Vagina (tissue), 2 donors: ENCODE data around the gene SLC22A5. TPM values are rescaled to one million over a fixed set of nuclear protein-coding genes. Genes with fewer than 3 reads are reported as not detected.
"Not testable (repeated sequence)": the region's sequence is repeated elsewhere in the genome, so short reads cannot be mapped to it uniquely, and the experiment has no call there.

Source experiments
- DNase-seq, 2 donors: peaks; one replicate each; pipeline ENCODE4 v3.0.0-alpha.2; 2017; ENCODE audit errors: extremely low spot score in 2 of 2
- H3K27ac ChIP-seq: fragments of 200-600 bp; sonication (generic); one replicate; pipeline ENCODE4 v1.5.1; 2019
- H3K27me3 ChIP-seq: fragments of 200-600 bp; sonication (generic); one replicate; pipeline ENCODE4 v1.5.1; 2019
- H3K36me3 ChIP-seq, 2 donors: fragments of 200-600 bp; sonication (generic); one replicate each; pipeline ENCODE4 v1.5.1; 2017 to 2019
- H3K4me1 ChIP-seq: fragments of 200-600 bp; sonication (generic); one replicate; pipeline ENCODE4 v1.5.1; 2019
- H3K4me3 ChIP-seq, 2 donors: fragments of 200-600 bp; sonication (generic); 1 replicate in 1 of 2; 2 replicates in 1 of 2; pipeline ENCODE4 v1.5.1; 2016 to 2019
- H3K9me3 ChIP-seq: fragments of 200-600 bp; sonication (generic); one replicate; pipeline ENCODE4 v1.5.1; 2019
- CTCF ChIP-seq, 3 experiments: fragments of 450-650 bp in 2 of 3; fragments of 200-600 bp in 1 of 3; sonication (generic) in 1 of 3; IDR thresholded peaks; one replicate each; pipeline ENCODE4 v1.5.1; 2017 to 2019; ENCODE audit warnings: antibody characterized with exemption in 3 of 3, mild to moderate bottlenecking in 2 of 3, moderate library complexity in 2 of 3
- POLR2A ChIP-seq, 2 donors: fragments of 450-650 bp; IDR thresholded peaks; one replicate each; pipeline ENCODE4 v1.6.1; 2017; ENCODE audit warnings: antibody characterized with exemption in 2 of 2, mild to moderate bottlenecking in 2 of 2, moderate library complexity in 2 of 2
- POLR2AphosphoS5 ChIP-seq, 2 donors: sonication (generic); formaldehyde crosslinking; IDR thresholded peaks; one replicate each; pipeline ENCODE4 v1.9.0; 2017; ENCODE audit warnings: antibody characterized with exemption in 2 of 2, mild to moderate bottlenecking in 2 of 2, low read depth in 1 of 2; ENCODE audit not compliant: insufficient read depth in 1 of 2
- intact Hi-C: fragments of 100-400 bp; cut with DNase I; formaldehyde crosslinking; loops from one replicate; pipeline ENCODE4 v1.15.1; 2023
- total RNA-seq: library from RNA; depleted of rRNA; stranded (reverse); fragments of >200 nt; gene quantifications from one replicate; pipeline ENCODE4 v1.2.3, GENCODE V29; 2016

Gene SLC22A5
- total RNA-seq, 1 donor from 2014 or later, result 15.2 TPM

GRCh38 chr5:132434416-132435286 lies 65.1 kb downstream of the SLC22A5 start:
- Histone ChIP-seq H3K9me3 (no peaks in the 10 kb centered on the region), H3K36me3 (no peaks in the 10 kb centered on the region), H3K27ac (no peak overlapping the region), H3K4me3 (no peak overlapping the region), H3K4me1 (peaks cover 80% of the 10 kb centered on the region), H3K27me3 (no peaks in the 10 kb centered on the region)
- DNase-seq, result no peak
- TF ChIP-seq POLR2AphosphoS5 (IDR thresholded peaks at IDR 0.05; ENCODE audit: insufficient read depth in 1 of 2, low read depth in 1 of 2) (no peak), POLR2A (IDR thresholded peaks at IDR 0.05) (no peak), CTCF (IDR thresholded peaks at IDR 0.05) (no peak)
- intact Hi-C loops, result no loop called here

GRCh38 chr5:132435447-132435846 lies 65.9 kb downstream of the SLC22A5 start:
- intact Hi-C loops, result no loop called here
- no peak for TF ChIP-seq POLR2A (IDR thresholded peaks at IDR 0.05)
- TF ChIP-seq CTCF (IDR thresholded peaks at IDR 0.05), result no peak
- TF ChIP-seq POLR2AphosphoS5 (IDR thresholded peaks at IDR 0.05; ENCODE audit: insufficient read depth in 1 of 2, low read depth in 1 of 2), result no peak
- H3K27ac ChIP-seq, result no peak overlapping the region
- no peaks in the 10 kb centered on the region for H3K9me3 ChIP-seq
- H3K27me3 ChIP-seq, result no peaks in the 10 kb centered on the region
- peak in 1 of 2 donors; percentile 52 for DNase-seq
- H3K4me1 ChIP-seq, result peaks cover 88% of the 10 kb centered on the region
- no peak overlapping the region for H3K4me3 ChIP-seq
- H3K36me3 ChIP-seq, result no peaks in the 10 kb centered on the region

- Histone ChIP-seq H3K27me3 (no peaks in the 10 kb centered on the region), H3K36me3 (no peaks in the 10 kb centered on the region), H3K9me3 (no peaks in the 10 kb centered on the region), H3K4me3 (no peak overlapping the region), H3K27ac (peak overlapping the region; percentile 84), H3K4me1 (peaks cover 90% of the 10 kb centered on the region)
- DNase-seq, result no peak
- intact Hi-C loops, result no loop called here
- TF ChIP-seq POLR2A (IDR thresholded peaks at IDR 0.05) (no peak), POLR2AphosphoS5 (IDR thresholded peaks at IDR 0.05; ENCODE audit: insufficient read depth in 1 of 2, low read depth in 1 of 2) (no peak), CTCF (IDR thresholded peaks at IDR 0.05) (no peak)
Observed at GRCh38 chr5:132435886-132436285, 66.4 kb downstream of the SLC22A5 start.

- peaks cover 80% of the 10 kb centered on the region for H3K4me1 ChIP-seq
- H3K27me3 ChIP-seq, result no peaks in the 10 kb centered on the region
- no peak for TF ChIP-seq POLR2AphosphoS5 (IDR thresholded peaks at IDR 0.05; ENCODE audit: insufficient read depth in 1 of 2, low read depth in 1 of 2)
- no peak for TF ChIP-seq POLR2A (IDR thresholded peaks at IDR 0.05)
- H3K4me3 ChIP-seq, result no peak overlapping the region
- H3K27ac ChIP-seq, result peak overlapping the region; percentile 84
- no peaks in the 10 kb centered on the region for H3K9me3 ChIP-seq
- intact Hi-C loops, result no loop called here
- H3K36me3 ChIP-seq, result no peaks in the 10 kb centered on the region
- peak in 1 of 2 donors; percentile 70 for DNase-seq
Observed at GRCh38 chr5:132436936-132437335, 67.4 kb downstream of the SLC22A5 start.

GRCh38 chr5:132437604-132438266 lies 68.2 kb downstream of the SLC22A5 start:
- H3K9me3 ChIP-seq, result no peaks in the 10 kb centered on the region
- peak overlapping the region; percentile 84 for H3K27ac ChIP-seq

GRCh38 chr5:132438267-132438645 lies 68.7 kb downstream of the SLC22A5 start:
- H3K36me3 ChIP-seq, DNase-seq, H3K4me3 ChIP-seq, H3K9me3 ChIP-seq, intact Hi-C loops, H3K27me3 ChIP-seq: not testable (repeated sequence)
- peaks cover 67% of the 10 kb centered on the region for H3K4me1 ChIP-seq
- peak overlapping the region; percentile 84 for H3K27ac ChIP-seq

More at GRCh38 chr5:132437604-132438266, 68.2 kb downstream of the SLC22A5 start:
- TF ChIP-seq CTCF (IDR thresholded peaks at IDR 0.05) (no peak), POLR2A (IDR thresholded peaks at IDR 0.05) (no peak), POLR2AphosphoS5 (IDR thresholded peaks at IDR 0.05; ENCODE audit: insufficient read depth in 1 of 2, low read depth in 1 of 2) (peak; percentile 27 to 55)
- peak in 1 of 2 donors; percentile 96 for DNase-seq
- Histone ChIP-seq H3K27me3 (no peaks in the 10 kb centered on the region), H3K4me1 (peaks cover 72% of the 10 kb centered on the region), H3K4me3 (no peak overlapping the region), H3K36me3 (no peaks in the 10 kb centered on the region)
- intact Hi-C loops, result no loop called here
